SK-N-DZ (cell line): ENCODE results near the gene ZNF519.
A peak's percentile ranks its signal among the peaks of the same experiment; 100 is the strongest.

ENCODE experiments used
- DNase-seq: peaks from one replicate; pipeline ENCODE4 v3.0.0-alpha.2; 2015; ENCODE audit warnings: low spot score

ZNF519 gene

GRCh38 chr18:14098428-14098827 lies 33.8 kb downstream of the ZNF519 start:
- no peak for DNase-seq

GRCh38 chr18:14097761-14098160 lies 34.5 kb downstream of the ZNF519 start:
- no peak for DNase-seq

- DNase-seq = no peak
Measured at GRCh38 chr18:14093307-14093915, 38.8 kb downstream of the ZNF519 start.

- no peak for DNase-seq
Measured at GRCh38 chr18:14092625-14093306, 39.5 kb downstream of the ZNF519 start.

- no peak for DNase-seq
Measured at GRCh38 chr18:14089781-14090180, 42.5 kb downstream of the ZNF519 start.

- no peak for DNase-seq
Measured at GRCh38 chr18:14089191-14089590, 43.0 kb downstream of the ZNF519 start.

- peak; percentile 35 for DNase-seq
Measured at GRCh38 chr18:14086458-14087231, 45.6 kb downstream of the ZNF519 start.

GRCh38 chr18:14085770-14086457 lies 46.3 kb downstream of the ZNF519 start:
- no peak for DNase-seq

- no peak for DNase-seq
Measured at GRCh38 chr18:14075196-14075595, 57.0 kb downstream of the ZNF519 start.

GRCh38 chr18:14074187-14074586 lies 58.0 kb downstream of the ZNF519 start:
- DNase-seq = no peak

GRCh38 chr18:14053661-14054060 lies 78.6 kb downstream of the ZNF519 start:
- DNase-seq = no peak
